Measurements from ENCODE around the gene DNAJC25.

DNAJC25 gene

DNA sequence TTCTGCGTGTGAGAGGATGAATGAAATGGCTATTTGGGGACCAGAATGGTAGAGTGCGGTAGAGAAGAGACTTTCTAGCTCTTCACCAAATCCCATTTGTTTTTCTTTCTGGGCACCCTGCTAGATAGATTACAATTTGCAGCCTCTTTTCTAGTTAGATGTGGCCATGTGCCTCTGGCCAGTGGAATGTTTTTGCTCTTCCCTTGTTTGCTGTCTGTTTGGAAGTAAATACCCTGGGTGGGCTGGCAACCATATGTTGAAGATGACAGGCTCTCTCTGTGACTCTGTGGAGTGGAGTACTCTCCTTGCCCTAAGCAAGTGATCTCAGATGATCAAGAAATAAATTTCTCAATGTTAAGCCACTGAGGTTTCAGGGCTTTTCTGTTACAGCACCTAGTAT lies 43.2 kb downstream of the DNAJC25 start:
- no peak for DNase-seq

DNA sequence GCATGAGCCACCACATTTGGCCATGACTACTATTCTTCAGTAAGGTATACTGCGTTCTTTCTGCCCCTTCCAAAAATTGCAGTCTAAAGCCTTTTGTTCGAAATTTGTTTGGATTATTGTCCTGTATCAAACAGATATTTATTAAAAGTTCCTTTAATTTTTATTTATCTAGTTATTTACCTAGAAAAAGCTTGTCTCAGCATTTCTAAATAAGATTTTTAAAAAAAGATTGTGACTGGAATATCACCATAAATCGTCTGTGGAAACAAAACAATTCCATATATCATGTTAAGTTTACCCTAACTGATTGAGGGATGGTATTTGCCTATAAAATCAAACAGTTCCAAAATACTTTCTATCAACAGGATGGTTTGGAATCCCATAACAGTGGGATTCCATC lies 45.0 kb downstream of the DNAJC25 start:
- DNase-seq: no peak

- DNase-seq: no peak
Measured at GRCh38 chr9:111678293-111678692, 47.2 kb downstream of the DNAJC25 start.

DNA sequence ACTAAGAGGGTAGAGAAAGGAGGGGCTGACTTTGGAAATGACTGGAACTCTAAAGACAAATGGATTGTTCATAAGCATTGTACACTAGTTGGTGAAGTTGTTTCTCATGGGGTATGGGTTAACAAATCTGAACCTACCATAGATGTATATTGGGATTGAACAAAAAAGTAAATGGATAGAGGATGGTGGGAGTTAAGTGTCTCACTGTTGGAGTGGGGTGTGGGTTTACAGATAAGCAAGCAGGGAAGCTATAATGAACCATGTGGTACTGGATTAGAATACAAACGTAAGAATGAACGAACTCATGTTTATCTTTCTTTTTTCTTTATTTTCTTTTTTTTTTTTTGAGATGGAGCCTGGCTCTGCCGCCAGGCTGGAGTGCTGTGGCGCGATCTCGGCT lies 48.1 kb downstream of the DNAJC25 start:
- no peak for DNase-seq

DNA sequence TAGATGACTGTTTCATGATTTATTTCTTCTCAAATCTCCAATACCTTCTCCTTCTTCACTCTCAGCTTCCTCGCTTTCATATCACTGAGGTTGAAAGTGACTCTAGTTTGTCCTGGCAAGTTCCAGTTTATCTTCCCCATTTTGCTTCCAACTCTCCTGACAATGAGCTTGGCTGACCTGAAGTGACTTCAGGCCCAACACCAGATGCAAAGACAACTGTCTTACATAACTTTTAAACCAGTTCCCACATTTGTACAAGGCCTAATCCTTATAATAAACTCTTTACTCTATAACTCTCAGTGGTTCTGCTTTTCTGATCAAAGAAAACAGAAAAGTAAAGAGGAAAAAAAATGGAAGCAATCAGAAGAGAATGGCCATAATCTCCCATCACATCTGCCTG lies 52.3 kb downstream of the DNAJC25 start:
- DNase-seq: no peak

GRCh38 chr9:111691672-111692329 lies 60.7 kb downstream of the DNAJC25 start:
- DNase-seq: no peak

GRCh38 chr9:111696796-111697195 lies 65.7 kb downstream of the DNAJC25 start:
- no peak for DNase-seq

GRCh38 chr9:111700776-111701175 lies 69.6 kb downstream of the DNAJC25 start:
- no peak for DNase-seq

Data from stimulated activated CD4-positive, alpha-beta T cell treated with anti-CD3 and anti-CD28 coated beads, Interleukin-4, amount 100 ng/mL, for 1 hour (primary cell).